Measurements from ENCODE around the gene NDNF. TPM values are rescaled to one million over a fixed set of nuclear protein-coding genes. Genes with fewer than 3 reads are reported as not detected.

NDNF gene
- total RNA-seq, 1 donor from 2014 or later = 33.3 TPM

DNA sequence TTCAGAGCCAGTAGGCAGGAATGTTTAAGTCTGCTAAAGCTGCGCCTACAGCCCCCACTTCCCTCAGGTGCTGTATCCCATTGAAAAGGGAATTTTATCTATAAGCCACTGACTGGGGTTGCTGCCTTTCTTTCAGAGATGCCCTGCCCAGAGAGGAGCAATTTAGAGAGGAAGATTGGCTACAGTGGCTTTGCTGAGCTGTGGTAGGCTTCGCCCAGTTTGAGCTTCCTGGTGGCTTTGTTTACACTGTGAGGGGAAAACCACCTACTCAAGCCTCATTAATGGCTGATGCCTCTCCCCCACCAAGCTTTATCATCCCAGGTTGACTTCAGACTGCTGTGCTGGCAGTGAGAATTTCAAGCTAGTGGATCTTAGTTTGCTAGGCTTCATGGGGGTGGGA is 82.1 kb downstream of the NDNF start:
- DNase-seq (ENCODE audit: low spot score) = no peak
- H3K27ac Mint-ChIP-seq (ENCODE audit: unreplicated experiment) = no peak overlapping the region

More for the DNA sequence above, 82.1 kb downstream of the NDNF start:
- Mint-ChIP-seq H3K9me3 (ENCODE audit: unreplicated experiment) (no peaks in the 10 kb centered on the region), H3K36me3 (ENCODE audit: low read depth, unreplicated experiment) (no peaks in the 10 kb centered on the region), H3K27me3 (ENCODE audit: unreplicated experiment) (no peaks in the 10 kb centered on the region), H3K4me3 (ENCODE audit: unreplicated experiment) (no peak overlapping the region), H3K4me1 (ENCODE audit: unreplicated experiment) (peaks cover 8% of the 10 kb centered on the region)
- TF ChIP-seq CTCF (IDR thresholded peaks at IDR 0.05; ENCODE audit: unreplicated experiment) = no peak

Other genes starting within 250 kb of the NDNF start
- gene PRDM5, start 149.8 kb downstream of the NDNF start, total RNA-seq (ENCODE audit: unreplicated experiment) = 17.0 TPM
- gene TNIP3, start 91.8 kb upstream of the NDNF start, total RNA-seq (ENCODE audit: unreplicated experiment) = 4.0 TPM

Measured in endothelial cell (in vitro differentiated cells).